ENCODE measurements around the gene TRPC5OS. TPM values are rescaled to one million over a fixed set of nuclear protein-coding genes. Genes with fewer than 3 reads are reported as not detected.

TRPC5OS gene
- total RNA-seq, result not detected in 2 replicates

DNA sequence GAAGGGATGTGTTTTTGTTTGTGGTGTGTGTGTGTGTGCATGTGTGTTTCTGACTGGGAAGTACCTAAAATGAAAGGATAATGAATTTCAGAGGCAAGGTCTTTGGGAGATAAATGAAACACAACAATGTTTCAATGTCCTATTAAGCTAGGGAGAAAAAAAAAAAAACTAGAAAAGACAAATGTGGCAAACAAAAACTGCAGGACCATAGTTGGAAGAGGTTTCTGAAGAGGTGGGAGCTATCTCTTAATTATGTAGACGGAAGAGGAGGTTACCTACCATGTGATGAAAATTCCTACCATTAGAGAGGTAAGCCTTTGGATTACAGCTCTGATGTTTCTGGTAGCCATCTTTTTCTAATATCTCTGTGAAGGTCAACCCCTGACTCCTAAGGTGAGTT lies at the start of gene TRPC5OS:
TRPC5OS (plus strand) TSS at position 301 of the 400 bp plus-strand sequence. CDS start 25,669 bp downstream, outside the sequence.
- Histone ChIP-seq H3K36me3 (ENCODE audit: control insufficient read depth, insufficient read depth, low read length) (no peaks in the 10 kb centered on the region), H3K27me3 (ENCODE audit: control insufficient read depth, insufficient read depth, low read length) (no peaks in the 10 kb centered on the region), H3K4me3 (ENCODE audit: low read depth, low read length) (no peak within 1 kb of the TSS)
- FAIRE-seq (no peak), DNase-seq (ENCODE audit: low read depth) (no peak)
- TF ChIP-seq, protein P1, sequence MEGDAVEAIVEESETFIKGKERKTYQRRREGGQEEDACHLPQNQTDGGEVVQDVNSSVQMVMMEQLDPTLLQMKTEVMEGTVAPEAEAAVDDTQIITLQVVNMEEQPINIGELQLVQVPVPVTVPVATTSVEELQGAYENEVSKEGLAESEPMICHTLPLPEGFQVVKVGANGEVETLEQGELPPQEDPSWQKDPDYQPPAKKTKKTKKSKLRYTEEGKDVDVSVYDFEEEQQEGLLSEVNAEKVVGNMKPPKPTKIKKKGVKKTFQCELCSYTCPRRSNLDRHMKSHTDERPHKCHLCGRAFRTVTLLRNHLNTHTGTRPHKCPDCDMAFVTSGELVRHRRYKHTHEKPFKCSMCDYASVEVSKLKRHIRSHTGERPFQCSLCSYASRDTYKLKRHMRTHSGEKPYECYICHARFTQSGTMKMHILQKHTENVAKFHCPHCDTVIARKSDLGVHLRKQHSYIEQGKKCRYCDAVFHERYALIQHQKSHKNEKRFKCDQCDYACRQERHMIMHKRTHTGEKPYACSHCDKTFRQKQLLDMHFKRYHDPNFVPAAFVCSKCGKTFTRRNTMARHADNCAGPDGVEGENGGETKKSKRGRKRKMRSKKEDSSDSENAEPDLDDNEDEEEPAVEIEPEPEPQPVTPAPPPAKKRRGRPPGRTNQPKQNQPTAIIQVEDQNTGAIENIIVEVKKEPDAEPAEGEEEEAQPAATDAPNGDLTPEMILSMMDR (IDR thresholded peaks at IDR 0.05; ENCODE audit: insufficient read depth, low read length, severe bottlenecking), result no peak

DNA sequence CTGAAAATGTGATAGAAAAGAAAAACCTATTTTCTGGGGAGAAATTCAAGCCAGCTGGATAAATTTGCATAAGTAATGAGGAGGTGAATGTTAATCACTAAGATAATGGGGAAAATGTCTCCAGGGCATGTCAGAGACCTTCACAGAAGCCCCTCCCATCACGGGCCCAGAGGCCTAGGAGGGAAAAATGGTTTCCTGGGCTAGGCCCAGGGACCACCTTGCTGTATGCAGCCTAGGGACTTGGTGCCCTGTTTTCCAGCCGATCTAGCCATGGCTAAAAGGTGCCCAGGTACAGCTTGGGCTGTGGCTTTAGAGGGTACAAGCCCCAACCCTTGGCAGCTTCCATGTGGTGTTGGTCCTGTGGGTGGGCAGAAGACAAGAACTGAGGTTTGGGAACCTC lies 46.6 kb upstream of the TRPC5OS start:
- DNase-seq (ENCODE audit: low read depth) (no peak), FAIRE-seq (no peak)
- Histone ChIP-seq H3K27me3 (ENCODE audit: control insufficient read depth, insufficient read depth, low read length) (no peaks in the 10 kb centered on the region), H3K4me3 (ENCODE audit: low read depth, low read length) (no peak overlapping the region), H3K36me3 (ENCODE audit: control insufficient read depth, insufficient read depth, low read length) (no peaks in the 10 kb centered on the region)
- TF ChIP-seq, protein P1 (IDR thresholded peaks at IDR 0.05; ENCODE audit: insufficient read depth, low read length, severe bottlenecking), result no peak

DNA sequence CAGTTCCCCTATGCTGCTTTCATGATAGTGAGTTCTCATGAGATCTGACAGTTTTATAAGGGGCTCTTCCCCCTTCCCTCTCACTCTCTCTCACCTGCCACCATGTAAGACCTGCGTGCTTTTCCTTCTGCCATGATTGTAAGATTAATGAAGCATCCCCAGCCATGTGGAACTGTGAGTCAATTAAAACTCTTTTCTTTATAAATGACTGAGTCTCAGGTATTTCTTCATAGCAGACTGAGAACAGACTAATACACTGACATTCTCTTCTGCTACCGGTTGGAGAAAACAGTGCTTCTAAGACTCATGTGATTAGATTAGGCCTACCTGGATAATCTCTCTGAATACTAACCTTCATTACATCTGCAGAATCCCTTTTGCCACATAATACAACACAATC lies 45.4 kb upstream of the TRPC5OS start:
- DNase-seq (ENCODE audit: low read depth) (no peak), FAIRE-seq (no peak)
- H3K4me3 ChIP-seq (ENCODE audit: low read depth, low read length), result no peak overlapping the region
- no peaks in the 10 kb centered on the region for H3K27me3 ChIP-seq (ENCODE audit: control insufficient read depth, insufficient read depth, low read length)
- TF ChIP-seq, protein P1 (IDR thresholded peaks at IDR 0.05; ENCODE audit: insufficient read depth, low read length, severe bottlenecking), result no peak
- no peaks in the 10 kb centered on the region for H3K36me3 ChIP-seq (ENCODE audit: control insufficient read depth, insufficient read depth, low read length)

DNA sequence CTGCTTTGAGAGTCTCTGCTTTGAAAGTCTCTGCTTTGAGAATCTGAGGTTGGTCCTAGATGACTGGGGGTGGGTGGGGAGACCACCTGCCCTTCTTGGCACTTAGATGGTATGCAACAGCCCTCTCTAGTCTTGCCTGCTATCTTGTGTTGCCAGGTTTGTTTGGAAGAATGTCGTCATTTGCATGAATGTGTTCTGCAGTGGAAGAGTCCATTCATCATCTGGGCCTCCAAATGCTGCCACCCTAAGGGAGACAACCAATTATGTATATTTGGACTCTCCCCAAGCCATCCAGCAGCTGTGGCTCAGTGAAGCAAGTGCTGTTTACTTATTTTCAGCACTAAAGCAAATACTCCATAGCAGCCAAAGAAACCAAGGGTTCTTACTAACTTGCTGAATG lies 44.6 kb upstream of the TRPC5OS start:
- TF ChIP-seq, protein P1 (IDR thresholded peaks at IDR 0.05; ENCODE audit: insufficient read depth, low read length, severe bottlenecking), result no peak
- Histone ChIP-seq H3K27me3 (ENCODE audit: control insufficient read depth, insufficient read depth, low read length) (no peaks in the 10 kb centered on the region), H3K36me3 (ENCODE audit: control insufficient read depth, insufficient read depth, low read length) (no peaks in the 10 kb centered on the region), H3K4me3 (ENCODE audit: low read depth, low read length) (no peak overlapping the region)
- no peak for DNase-seq (ENCODE audit: low read depth)
- no peak for FAIRE-seq

DNA sequence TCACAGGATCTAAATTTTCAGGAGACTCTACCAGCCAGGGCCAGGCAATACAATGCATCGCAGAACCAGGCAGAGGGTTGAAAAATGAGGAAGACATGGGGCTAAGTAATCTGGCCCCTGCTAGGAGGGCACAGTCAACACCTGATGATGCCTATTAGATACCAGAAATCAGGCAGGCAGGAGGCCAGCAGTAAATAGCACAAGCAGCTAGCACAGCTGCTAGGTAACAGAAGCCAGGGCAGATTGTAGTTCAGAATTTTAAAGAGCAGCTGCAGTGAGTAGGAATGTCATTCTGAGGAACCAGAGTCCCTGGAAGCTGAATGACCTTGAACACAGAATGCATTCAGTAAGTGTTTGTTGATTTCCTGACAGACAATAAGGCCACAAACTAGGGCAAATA lies 38.8 kb upstream of the TRPC5OS start:
- no peaks in the 10 kb centered on the region for H3K27me3 ChIP-seq (ENCODE audit: control insufficient read depth, insufficient read depth, low read length)
- no peak overlapping the region for H3K4me3 ChIP-seq (ENCODE audit: low read depth, low read length)
- no peaks in the 10 kb centered on the region for H3K36me3 ChIP-seq (ENCODE audit: control insufficient read depth, insufficient read depth, low read length)
- no peak for FAIRE-seq
- DNase-seq (ENCODE audit: low read depth), result no peak
- TF ChIP-seq, protein P1 (IDR thresholded peaks at IDR 0.05; ENCODE audit: insufficient read depth, low read length, severe bottlenecking), result no peak

DNA sequence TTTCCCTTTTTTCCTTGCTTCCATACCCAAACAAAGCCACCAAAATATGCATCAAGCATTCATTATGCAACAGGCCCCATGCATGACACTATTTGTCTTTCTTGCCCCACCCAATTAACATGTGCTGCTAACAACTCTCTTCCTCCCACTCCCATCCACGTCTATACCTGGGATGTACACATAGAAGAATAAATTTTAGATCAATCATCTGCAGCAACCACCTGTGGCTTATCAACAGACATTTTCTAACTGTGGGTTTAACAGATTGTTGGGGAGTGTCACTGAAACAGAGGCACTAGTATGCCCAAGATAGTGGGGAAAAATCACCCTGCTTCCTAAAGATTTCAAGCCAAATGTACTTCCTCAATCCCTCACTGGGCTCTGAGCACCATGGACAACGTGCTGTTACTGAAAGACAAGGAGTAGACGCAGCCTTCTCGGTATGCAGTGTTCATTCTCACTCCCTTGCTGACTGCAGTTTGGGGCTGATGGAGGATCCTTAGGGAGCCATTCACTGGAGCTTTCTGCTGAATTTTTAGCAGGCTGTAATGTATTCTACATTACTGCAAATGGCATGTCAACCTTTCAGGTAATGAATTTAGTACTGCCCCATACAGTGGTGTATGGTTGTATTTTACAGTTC lies 28.4 kb upstream of the TRPC5OS start:
- H3K27me3 ChIP-seq (ENCODE audit: control insufficient read depth, insufficient read depth, low read length), result no peaks in the 10 kb centered on the region
- no peak for FAIRE-seq
- H3K36me3 ChIP-seq (ENCODE audit: control insufficient read depth, insufficient read depth, low read length), result no peaks in the 10 kb centered on the region
- no peak for DNase-seq (ENCODE audit: low read depth)
- H3K4me3 ChIP-seq (ENCODE audit: low read depth, low read length), result no peak overlapping the region
- TF ChIP-seq, protein P1 (IDR thresholded peaks at IDR 0.05; ENCODE audit: insufficient read depth, low read length, severe bottlenecking), result no peak

Data from bronchial epithelial cell (primary cell).